ENCODE measurements around the gene TSPAN32. TPM values are rescaled to one million over a fixed set of nuclear protein-coding genes. Genes with fewer than 3 reads are reported as not detected.

The TSPAN32 gene
- total and polyA plus RNA-seq, 10 of the 15 experiments (the other 5 are each of a cell fraction or from before 2014, with no cell fraction given), result 0.08 TPM; not detected in 9

DNA sequence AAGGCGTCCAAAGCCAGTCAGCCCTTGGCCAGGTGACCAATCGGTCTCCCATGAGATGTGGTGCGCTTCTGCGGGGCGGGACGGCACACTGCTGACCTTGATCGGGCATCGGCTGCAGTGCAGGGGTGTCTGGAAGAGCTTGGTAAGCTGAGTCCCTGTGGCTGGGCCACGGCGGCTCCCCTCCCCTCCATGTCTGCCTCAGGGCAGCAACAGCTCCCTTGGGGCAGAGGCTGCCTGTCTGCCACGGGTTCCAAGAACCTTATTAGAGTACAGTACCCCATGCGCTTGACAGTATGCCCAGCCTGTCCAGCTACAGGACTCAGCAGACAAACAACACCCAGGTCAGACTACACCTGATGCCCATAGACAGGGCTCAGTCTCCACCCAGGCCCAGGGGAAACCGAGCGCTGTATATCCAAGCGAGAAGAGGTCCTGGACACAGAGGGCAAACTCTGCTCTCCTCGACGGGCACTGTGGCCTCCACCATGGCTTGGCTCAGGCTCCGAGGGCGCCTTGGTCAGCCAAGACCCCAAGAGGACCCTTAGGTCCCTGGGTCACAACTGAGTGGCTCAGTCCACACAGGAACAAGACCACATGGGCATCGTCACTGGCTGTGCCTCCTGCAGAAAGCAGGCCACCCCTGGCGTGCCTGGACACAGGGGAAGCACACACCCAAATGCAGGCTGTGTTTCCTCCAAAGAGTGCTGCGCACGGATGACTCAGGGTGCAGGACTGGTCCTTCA is 18.9 kb downstream of the TSPAN32 start (continued):
- TF ChIP-seq, protein P1, sequence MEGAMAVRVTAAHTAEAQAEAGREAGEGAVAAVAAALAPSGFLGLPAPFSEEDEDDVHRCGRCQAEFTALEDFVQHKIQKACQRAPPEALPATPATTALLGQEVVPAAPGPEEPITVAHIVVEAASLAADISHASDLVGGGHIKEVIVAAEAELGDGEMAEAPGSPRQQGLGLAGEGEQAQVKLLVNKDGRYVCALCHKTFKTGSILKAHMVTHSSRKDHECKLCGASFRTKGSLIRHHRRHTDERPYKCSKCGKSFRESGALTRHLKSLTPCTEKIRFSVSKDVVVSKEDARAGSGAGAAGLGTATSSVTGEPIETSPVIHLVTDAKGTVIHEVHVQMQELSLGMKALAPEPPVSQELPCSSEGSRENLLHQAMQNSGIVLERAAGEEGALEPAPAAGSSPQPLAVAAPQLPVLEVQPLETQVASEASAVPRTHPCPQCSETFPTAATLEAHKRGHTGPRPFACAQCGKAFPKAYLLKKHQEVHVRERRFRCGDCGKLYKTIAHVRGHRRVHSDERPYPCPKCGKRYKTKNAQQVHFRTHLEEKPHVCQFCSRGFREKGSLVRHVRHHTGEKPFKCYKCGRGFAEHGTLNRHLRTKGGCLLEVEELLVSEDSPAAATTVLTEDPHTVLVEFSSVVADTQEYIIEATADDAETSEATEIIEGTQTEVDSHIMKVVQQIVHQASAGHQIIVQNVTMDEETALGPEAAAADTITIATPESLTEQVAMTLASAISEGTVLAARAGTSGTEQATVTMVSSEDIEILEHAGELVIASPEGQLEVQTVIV (IDR thresholded peaks at IDR 0.05; ENCODE audit: borderline replicate concordance, partially characterized antibody), result no peak
- no peak for TF ChIP-seq MEF2A (IDR thresholded peaks at IDR 0.05; ENCODE audit: insufficient read depth, low read depth, low read length)
- no peak for TF ChIP-seq NFYA (IDR thresholded peaks at IDR 0.05; ENCODE audit: borderline replicate concordance, low read depth, low read length)
- no peak for TF ChIP-seq SIN3A (IDR thresholded peaks at IDR 0.05; ENCODE audit: low read depth, low read length)
- no peak for TF ChIP-seq ZSCAN29 (IDR thresholded peaks at IDR 0.05)
- TF ChIP-seq, protein P2, sequence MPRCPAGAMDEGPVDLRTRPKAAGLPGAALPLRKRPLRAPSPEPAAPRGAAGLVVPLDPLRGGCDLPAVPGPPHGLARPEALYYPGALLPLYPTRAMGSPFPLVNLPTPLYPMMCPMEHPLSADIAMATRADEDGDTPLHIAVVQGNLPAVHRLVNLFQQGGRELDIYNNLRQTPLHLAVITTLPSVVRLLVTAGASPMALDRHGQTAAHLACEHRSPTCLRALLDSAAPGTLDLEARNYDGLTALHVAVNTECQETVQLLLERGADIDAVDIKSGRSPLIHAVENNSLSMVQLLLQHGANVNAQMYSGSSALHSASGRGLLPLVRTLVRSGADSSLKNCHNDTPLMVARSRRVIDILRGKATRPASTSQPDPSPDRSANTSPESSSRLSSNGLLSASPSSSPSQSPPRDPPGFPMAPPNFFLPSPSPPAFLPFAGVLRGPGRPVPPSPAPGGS (IDR thresholded peaks at IDR 0.05; ENCODE audit: borderline replicate concordance, insufficient read depth, low read depth, low read length, poor library complexity, severe bottlenecking), result no peak
- no peak for TF ChIP-seq RCOR1 (conservative IDR thresholded peaks at IDR 0.05; ENCODE audit: low read depth, low read length)
- no peak for TF ChIP-seq SMARCA5 (IDR thresholded peaks at IDR 0.05)

DNA sequence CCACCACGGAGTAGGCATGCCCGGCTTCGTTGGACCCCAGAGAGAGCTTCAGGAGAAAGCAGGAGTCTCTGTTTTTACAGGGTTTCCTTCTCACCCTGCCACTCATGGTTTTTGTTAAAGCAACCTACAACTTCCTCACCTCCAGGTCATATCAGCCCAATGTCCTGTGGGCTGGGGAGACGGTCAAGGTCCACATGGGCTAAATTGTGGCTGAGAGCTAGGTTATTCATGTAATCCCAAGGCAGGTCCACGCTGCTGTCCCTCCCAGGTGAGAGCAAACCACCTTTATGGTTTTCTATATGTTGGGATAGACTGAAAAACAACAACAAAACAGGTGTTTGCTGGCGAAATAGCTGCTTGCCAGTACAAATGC is 19.5 kb downstream of the TSPAN32 start:
- no peak overlapping the region for H3K4me3 ChIP-seq
- no peaks in the 10 kb centered on the region; the same call in 2 of the 3 replicates for H3K9me3 ChIP-seq (replicated peaks; ENCODE audit: control insufficient read depth, insufficient read depth, low read length)
- CTCF ChIA-PET, result interaction anchor here (1.4 kb wide), 1 partner anchor 16 kb away, joined by 3 read pairs; no protein-coding TSS in a partner anchor
- DNase-seq (ENCODE audit: low read depth, low spot score) (no peak), FAIRE-seq (no peak), ATAC-seq (no peak)
- intact Hi-C loops (cut with micrococcal nuclease; ENCODE audit: unreplicated experiment) (no loop called here), in situ Hi-C loops (cut with MboI) (no loop called here)
- no TSS peak for BruUV-seq (replicated peaks)
- 17% methylated on average over 6 of the region's 6 CpGs for WGBS (ENCODE audit: insufficient coverage, insufficient replicate concordance, low lambda C conversion rate, missing lambda C conversion rate)
- H3K27me3 ChIP-seq (replicated peaks in 1 of 2; ENCODE audit: control insufficient read depth in 2 of 2, insufficient read depth in 2 of 2, low read length in 1 of 2), result no peaks in the 10 kb centered on the region
- SMC1A ChIA-PET (ENCODE audit: uncharacterized antibody, unreplicated experiment), result no interaction called here
- no peak overlapping the region for H2AFZ ChIP-seq (ENCODE audit: control insufficient read depth, low read depth, low read length)
- POLR2A ChIA-PET, result no interaction called here
- no peaks in the 10 kb centered on the region for H3K79me2 ChIP-seq (ENCODE audit: control insufficient read depth, insufficient read depth, low read length)
- no peaks in the 10 kb centered on the region for H3K4me1 ChIP-seq (ENCODE audit: control insufficient read depth, insufficient read depth, low read length)
- H3K36me3 ChIP-seq (ENCODE audit: control insufficient read depth in 2 of 2, insufficient read depth in 2 of 2, low read length in 1 of 2), result no peaks in the 10 kb centered on the region
- no peaks in the 10 kb centered on the region for H4K20me1 ChIP-seq (ENCODE audit: control insufficient read depth, insufficient read depth)
- RAD21 ChIA-PET (ENCODE audit: unreplicated experiment), result no interaction called here
- H3K27ac ChIP-seq (ENCODE audit: control insufficient read depth, insufficient read depth), result no peak overlapping the region
- H3K4me2 ChIP-seq (ENCODE audit: control insufficient read depth, insufficient read depth), result no peak overlapping the region
- H3K9ac ChIP-seq (ENCODE audit: control insufficient read depth, insufficient read depth, low read length), result no peak overlapping the region
- TF ChIP-seq NBN (IDR thresholded peaks at IDR 0.05) (no peak), BRCA1 (IDR thresholded peaks at IDR 0.05; ENCODE audit: low read depth, low read length) (no peak)
- TF ChIP-seq, protein P3, sequence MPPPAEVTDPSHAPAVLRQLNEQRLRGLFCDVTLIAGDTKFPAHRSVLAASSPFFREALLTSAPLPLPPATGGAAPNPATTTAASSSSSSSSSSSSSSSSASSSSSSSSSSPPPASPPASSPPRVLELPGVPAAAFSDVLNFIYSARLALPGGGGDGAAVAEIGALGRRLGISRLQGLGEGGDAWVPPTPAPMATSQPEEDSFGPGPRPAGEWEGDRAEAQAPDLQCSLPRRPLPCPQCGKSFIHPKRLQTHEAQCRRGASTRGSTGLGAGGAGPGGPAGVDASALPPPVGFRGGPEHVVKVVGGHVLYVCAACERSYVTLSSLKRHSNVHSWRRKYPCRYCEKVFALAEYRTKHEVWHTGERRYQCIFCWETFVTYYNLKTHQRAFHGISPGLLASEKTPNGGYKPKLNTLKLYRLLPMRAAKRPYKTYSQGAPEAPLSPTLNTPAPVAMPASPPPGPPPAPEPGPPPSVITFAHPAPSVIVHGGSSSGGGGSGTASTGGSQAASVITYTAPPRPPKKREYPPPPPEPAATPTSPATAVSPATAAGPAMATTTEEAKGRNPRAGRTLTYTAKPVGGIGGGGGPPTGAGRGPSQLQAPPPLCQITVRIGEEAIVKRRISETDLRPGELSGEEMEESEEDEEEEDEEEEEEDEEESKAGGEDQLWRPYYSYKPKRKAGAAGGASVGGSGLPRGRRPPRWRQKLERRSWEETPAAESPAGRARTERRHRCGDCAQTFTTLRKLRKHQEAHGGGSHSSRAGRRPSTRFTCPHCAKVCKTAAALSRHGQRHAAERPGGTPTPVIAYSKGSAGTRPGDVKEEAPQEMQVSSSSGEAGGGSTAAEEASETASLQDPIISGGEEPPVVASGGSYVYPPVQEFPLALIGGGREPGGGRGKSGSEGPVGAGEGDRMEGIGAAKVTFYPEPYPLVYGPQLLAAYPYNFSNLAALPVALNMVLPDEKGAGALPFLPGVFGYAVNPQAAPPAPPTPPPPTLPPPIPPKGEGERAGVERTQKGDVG (CRISPR knock-in tag; IDR thresholded peaks at IDR 0.05), result no peak
- TF ChIP-seq, protein P4, sequence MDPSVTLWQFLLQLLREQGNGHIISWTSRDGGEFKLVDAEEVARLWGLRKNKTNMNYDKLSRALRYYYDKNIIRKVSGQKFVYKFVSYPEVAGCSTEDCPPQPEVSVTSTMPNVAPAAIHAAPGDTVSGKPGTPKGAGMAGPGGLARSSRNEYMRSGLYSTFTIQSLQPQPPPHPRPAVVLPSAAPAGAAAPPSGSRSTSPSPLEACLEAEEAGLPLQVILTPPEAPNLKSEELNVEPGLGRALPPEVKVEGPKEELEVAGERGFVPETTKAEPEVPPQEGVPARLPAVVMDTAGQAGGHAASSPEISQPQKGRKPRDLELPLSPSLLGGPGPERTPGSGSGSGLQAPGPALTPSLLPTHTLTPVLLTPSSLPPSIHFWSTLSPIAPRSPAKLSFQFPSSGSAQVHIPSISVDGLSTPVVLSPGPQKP (IDR thresholded peaks at IDR 0.05; ENCODE audit: low read depth, low read length), result no peak

Measured in GM12878 (cell line).